Ovary (tissue), 9 donors: ENCODE measurements around the gene LANCL2. TPM values are rescaled to one million over a fixed set of nuclear protein-coding genes. Genes with fewer than 3 reads are reported as not detected.
"Not testable (repeated sequence)": the region's sequence is repeated elsewhere in the genome, so short reads cannot be mapped to it uniquely, and the experiment has no call there.

Experiments used
- DNase-seq, 5 donors: peaks; one replicate each; pipeline ENCODE4 v3.0.0-alpha.2; 2019 to 2020
- H3K27ac ChIP-seq, 2 donors: fragments of 200-600 bp; one replicate each; pipeline versions ENCODE4 v1.5.1 to v1.8.0; 2019 to 2022
- H3K27me3 ChIP-seq: fragments of 200-600 bp; one replicate; pipeline ENCODE4 v1.8.0; 2022
- H3K36me3 ChIP-seq: fragments of 200-600 bp; sonication (generic); one replicate; pipeline ENCODE4 v1.5.1; 2019
- H3K4me1 ChIP-seq: one replicate; pipeline ENCODE4 v1.8.1; 2013; ENCODE audit warnings: mild to moderate bottlenecking, moderate library complexity; ENCODE audit not compliant: insufficient read depth
- H3K4me3 ChIP-seq: fragments of 200-600 bp; sonication (generic); one replicate; pipeline ENCODE4 v1.5.1; 2017
- H3K9me3 ChIP-seq, 2 donors: fragments of 200-600 bp in 1 of 2; sonication (generic) in 1 of 2; one replicate each; pipeline versions ENCODE4 v1.5.1 to v1.8.1; 2013 to 2019; ENCODE audit warnings: mild to moderate bottlenecking in 1 of 2, moderate library complexity in 1 of 2
- CTCF ChIP-seq, 3 donors: fragments of 450-650 bp in 2 of 3; fragments of 200-600 bp in 1 of 3; IDR thresholded peaks; one replicate each; pipeline versions ENCODE4 v1.5.1 to v1.8.0; 2016 to 2022; ENCODE audit warnings: antibody characterized with exemption in 3 of 3, mild to moderate bottlenecking in 1 of 3
- EP300 ChIP-seq: sonication (generic); formaldehyde crosslinking; IDR thresholded peaks from one replicate; pipeline ENCODE4 v1.6.1; 2017; ENCODE audit warnings: antibody characterized with exemption
- POLR2A ChIP-seq: fragments of 450-650 bp; IDR thresholded peaks from one replicate; pipeline ENCODE4 v1.6.1; 2017; ENCODE audit warnings: antibody characterized with exemption, mild to moderate bottlenecking, moderate library complexity
- WGBS, 3 donors: extraction: QIAGEN DNeasy Blood & Tissue Kit in 1 of 3; methylation state at CpG; one replicate each; pipeline versions ENCODE4 v1.1.5 to v1.1.7; 2013 to 2017; 5-methylcytosine and 5-hydroxymethylcytosine counted together
- intact Hi-C, 4 donors: fragments of 100-400 bp; cut with DNase I; formaldehyde crosslinking; loops; one replicate each; pipeline versions ENCODE4 v1.11.0 to v1.15.1; 2022 to 2023
- polyA plus RNA-seq, 2 donors: library from polyadenylated mRNA; stranded (reverse); fragments of 200-250 nt in 1 of 2; fragments of 350-450 nt in 1 of 2; fragmentation: Illumina TruSeq in 1 of 2; extraction: RNeasy Lipid Tissue Mini Kit (QIAGEN cat#74804) in 1 of 2; gene quantifications; one replicate each; pipeline ENCODE4 v1.2.3, GENCODE V29; 2013 to 2014
- total RNA-seq, 7 donors: library from RNA; depleted of rRNA in 2 of 7; stranded (reverse); fragments of >200 nt in 2 of 7; fragmentation: NEBNext Ultra II Directional in 3 of 7; extraction: Animal tissue kit (Norgen Biotek cat#: 25700) in 3 of 7; gene quantifications; one replicate each; pipeline versions ENCODE4 v1.1.0 to v1.2.4, GENCODE V29; 2016 to 2023
- donor health status: DM: no; HTN: no; CAD: no; lungs with moderate emphysema.
- donor health status: DM: no; HTN: no; CAD: no.
- donor health status: Bipolar disorder and iron deficiency.
- donor health status: DM: yes; HTN: yes; CAD: no.
- donor health status: DM: no; HTN: no; CAD: no.
- donor health status: DM: yes; HTN: yes; CAD: no.

LANCL2 gene
- total and polyA plus RNA-seq, 9 donors, result 7.5 to 20.4 (median 16.8) TPM

GRCh38 chr7:55469721-55470120 lies 104.6 kb downstream of the LANCL2 start:
- no peaks in the 10 kb centered on the region for H3K9me3 ChIP-seq
- H3K36me3 ChIP-seq, result no peaks in the 10 kb centered on the region
- H3K27ac ChIP-seq, result no peak overlapping the region
- WGBS, 3 donors, result 45 to 67% (median 61%) methylated on average over 3 of the region's 3 CpGs
- H3K4me3 ChIP-seq, result no peak overlapping the region
- no peak for TF ChIP-seq CTCF (IDR thresholded peaks at IDR 0.05)
- no peak for TF ChIP-seq EP300
- TF ChIP-seq POLR2A, result no peak
- no peak for DNase-seq
- intact Hi-C loops, result no loop called here
- H3K27me3 ChIP-seq, result no peaks in the 10 kb centered on the region
- no peaks in the 10 kb centered on the region for H3K4me1 ChIP-seq

- Histone ChIP-seq H3K9me3 (no peaks in the 10 kb centered on the region), H3K4me3 (no peak overlapping the region), H3K27ac (no peak overlapping the region), H3K4me1 (no peaks in the 10 kb centered on the region), H3K36me3 (no peaks in the 10 kb centered on the region), H3K27me3 (no peaks in the 10 kb centered on the region)
- no peak for DNase-seq
- intact Hi-C loops, result no loop called here
- TF ChIP-seq EP300 (no peak), CTCF (IDR thresholded peaks at IDR 0.05) (no peak), POLR2A (no peak)
- 64 to 83% (median 80%) methylated on average over 2 of the region's 2 CpGs for WGBS, 3 donors
These were observed 105.1 kb downstream of the LANCL2 start for GRCh38 chr7:55470261-55470660.

- H3K4me1 ChIP-seq, DNase-seq, H3K27ac ChIP-seq, H3K27me3 ChIP-seq, H3K36me3 ChIP-seq, intact Hi-C loops, H3K4me3 ChIP-seq, H3K9me3 ChIP-seq: not testable (repeated sequence)
- WGBS, 3 donors, result 63 to 85% (median 79%) methylated on average over 3 to 5 of the region's 9 CpGs
These were observed 106.5 kb downstream of the LANCL2 start for GRCh38 chr7:55471594-55471993.

- H3K4me3 ChIP-seq, H3K27ac ChIP-seq, H3K4me1 ChIP-seq, H3K27me3 ChIP-seq, DNase-seq, H3K36me3 ChIP-seq, intact Hi-C loops, H3K9me3 ChIP-seq: not testable (repeated sequence)
- 100% methylated on average over 5 of the region's 14 CpGs; no CpG with 5 or more reads in 2 of the 3 donors for WGBS, 3 donors
These were observed 107.3 kb downstream of the LANCL2 start for GRCh38 chr7:55472406-55472805.

GRCh38 chr7:55472928-55473725 lies 108.0 kb downstream of the LANCL2 start:
- H3K4me1 ChIP-seq, result peaks cover 3% of the 10 kb centered on the region
- WGBS, 3 donors, result 90 to 93% (median 92%) methylated on average over 21 to 25 of the region's 25 CpGs
- H3K27me3 ChIP-seq, result no peaks in the 10 kb centered on the region
- H3K27ac ChIP-seq, result no peak overlapping the region
- no peaks in the 10 kb centered on the region for H3K9me3 ChIP-seq
- H3K4me3 ChIP-seq, result no peak overlapping the region
- intact Hi-C loops, result no loop called here
- no peak for DNase-seq
- H3K36me3 ChIP-seq, result no peaks in the 10 kb centered on the region
- TF ChIP-seq EP300 (no peak), POLR2A (no peak), CTCF (IDR thresholded peaks at IDR 0.05) (no peak)
